Measurements from ENCODE around the gene FRMD4A.

GRCh38 chr10:13922586-13922985, 408.1 kb downstream of the FRMD4A start:
- no peak for TF ChIP-seq POLR2A (IDR thresholded peaks at IDR 0.05)
- no peak for TF ChIP-seq CTCF (IDR thresholded peaks at IDR 0.05)
